DOHH2 (cell line): ENCODE measurements around the gene FOLR3.
"Not testable (repeated sequence)": the region's sequence is repeated elsewhere in the genome, so short reads cannot be mapped to it uniquely, and the experiment has no call there.

ENCODE experiments used
- H3F3A ChIP-seq: fragments of 200-600 bp; sonication (generic), shearing (Covaris generic); 2 replicates; pipeline ENCODE4 v1.6.0; 2016; ENCODE audit warnings: antibody characterized with exemption, mild to moderate bottlenecking; ENCODE audit not compliant: control insufficient read depth, insufficient read depth
- H3K27ac ChIP-seq: fragments of 200-600 bp; sonication (generic); 2 replicates; pipeline ENCODE4 v1.5.1; 2014; ENCODE audit warnings: low read depth, mild to moderate bottlenecking, low read length, moderate library complexity
- H3K27me3 ChIP-seq: fragments of 200-600 bp; sonication (generic); 2 replicates; pipeline ENCODE4 v1.6.1; 2014; ENCODE audit warnings: mild to moderate bottlenecking, low read length, mixed read lengths; ENCODE audit not compliant: control insufficient read depth
- H3K36me3 ChIP-seq: fragments of 200-600 bp; sonication (generic); 2 replicates; pipeline ENCODE4 v1.6.1; 2014; ENCODE audit warnings: mild to moderate bottlenecking, low read length, moderate library complexity, mixed read lengths; ENCODE audit not compliant: control insufficient read depth
- H3K4me1 ChIP-seq: fragments of 200-600 bp; sonication (generic); 2 replicates; pipeline ENCODE4 v1.6.1; 2014; ENCODE audit warnings: mild to moderate bottlenecking, low read length, mixed read lengths; ENCODE audit not compliant: control insufficient read depth
- H3K4me2 ChIP-seq: fragments of 200-600 bp; sonication (generic); 2 replicates; pipeline ENCODE4 v1.6.0; 2014; ENCODE audit warnings: mild to moderate bottlenecking, low read length, moderate library complexity
- H3K4me3 ChIP-seq: fragments of 200-600 bp; sonication (generic); 2 replicates; pipeline ENCODE4 v1.5.1; 2014; ENCODE audit warnings: mild to moderate bottlenecking, low read length, mixed read lengths
- H3K79me2 ChIP-seq: fragments of 200-600 bp; sonication (generic); 2 replicates; pipeline ENCODE4 v1.6.1; 2014; ENCODE audit warnings: mild to moderate bottlenecking, low read length, mixed read lengths; ENCODE audit not compliant: control insufficient read depth
- H3K9me2 ChIP-seq: fragments of 200-600 bp; sonication (generic); replicated peaks from 2 replicates; pipeline ENCODE4 v1.6.1; 2014; ENCODE audit warnings: mild to moderate bottlenecking, low read length, mixed read lengths; ENCODE audit not compliant: control insufficient read depth
- H3K9me3 ChIP-seq: fragments of 200-600 bp; sonication (generic); 2 replicates; pipeline ENCODE4 v1.6.1; 2014; ENCODE audit warnings: antibody characterized with exemption, low read length, mixed read lengths; ENCODE audit not compliant: control insufficient read depth, insufficient read depth
- H4K20me1 ChIP-seq: fragments of 200-600 bp; sonication (generic); 2 replicates; pipeline ENCODE4 v1.6.0; 2014; ENCODE audit warnings: low read depth, mild to moderate bottlenecking, antibody characterized with exemption, low read length, moderate library complexity; ENCODE audit not compliant: control insufficient read depth, insufficient read depth
- EZH2phosphoT487 ChIP-seq: fragments of 200-600 bp; sonication (generic); IDR thresholded peaks from 2 replicates; pipeline ENCODE4 v1.6.1; 2017; ENCODE audit warnings: borderline replicate concordance, mild to moderate bottlenecking, antibody characterized with exemption, low read length, moderate library complexity, mixed read lengths
- TF ChIP-seq, protein P1 (sequence below): fragments of 200-600 bp; sonication (generic); IDR thresholded peaks from one replicate; pipeline ENCODE4 v1.5.1; 2014; ENCODE audit warnings: antibody characterized with exemption, mild to moderate bottlenecking, low read depth, low read length; ENCODE audit not compliant: poor library complexity, severe bottlenecking

FOLR3 gene

DNA sequence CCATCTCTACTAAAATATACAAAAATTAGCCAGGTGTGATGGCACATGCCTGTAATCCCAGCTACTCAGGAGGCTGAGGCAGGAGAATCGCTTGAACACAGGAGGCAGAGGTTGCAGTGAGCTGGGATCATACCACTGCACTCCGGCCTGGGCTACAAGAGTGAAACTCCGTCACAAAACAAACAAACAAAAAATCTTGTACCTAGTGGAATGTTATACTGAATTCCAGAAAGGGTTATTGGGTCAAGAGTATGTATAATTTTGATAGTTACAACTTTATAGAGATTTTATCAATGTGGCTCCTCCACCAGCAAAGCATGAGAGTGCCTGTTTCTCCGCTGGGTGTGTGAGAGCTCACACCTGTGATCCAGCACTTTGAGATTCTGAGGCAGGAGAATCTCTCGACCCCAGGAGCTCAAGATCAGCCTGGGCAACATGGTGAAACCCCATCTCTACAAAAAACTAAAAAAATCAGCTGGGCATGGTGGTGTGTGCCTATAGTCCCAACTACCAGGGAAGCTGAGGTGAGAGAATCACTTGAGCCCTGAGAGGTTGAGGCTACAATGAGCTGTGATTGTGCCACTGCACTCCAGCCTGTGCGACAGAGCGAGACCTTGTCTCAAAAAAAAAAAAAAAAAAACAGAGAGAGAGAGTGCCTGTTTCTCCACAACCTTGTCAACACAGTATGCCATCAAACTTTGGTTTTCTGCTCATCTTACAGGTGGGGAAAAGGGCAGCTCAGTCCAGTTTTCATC lies 43.7 kb downstream of the FOLR3 start:
- peaks cover 20% of the 10 kb centered on the region for H3K27me3 ChIP-seq
- H3K27ac ChIP-seq: no peak overlapping the region
- H3K4me2 ChIP-seq: no peak overlapping the region
- no peaks in the 10 kb centered on the region for H3K9me3 ChIP-seq
- no peaks in the 10 kb centered on the region for H3K36me3 ChIP-seq
- no peak for TF ChIP-seq EZH2phosphoT487
- TF ChIP-seq, protein P1, sequence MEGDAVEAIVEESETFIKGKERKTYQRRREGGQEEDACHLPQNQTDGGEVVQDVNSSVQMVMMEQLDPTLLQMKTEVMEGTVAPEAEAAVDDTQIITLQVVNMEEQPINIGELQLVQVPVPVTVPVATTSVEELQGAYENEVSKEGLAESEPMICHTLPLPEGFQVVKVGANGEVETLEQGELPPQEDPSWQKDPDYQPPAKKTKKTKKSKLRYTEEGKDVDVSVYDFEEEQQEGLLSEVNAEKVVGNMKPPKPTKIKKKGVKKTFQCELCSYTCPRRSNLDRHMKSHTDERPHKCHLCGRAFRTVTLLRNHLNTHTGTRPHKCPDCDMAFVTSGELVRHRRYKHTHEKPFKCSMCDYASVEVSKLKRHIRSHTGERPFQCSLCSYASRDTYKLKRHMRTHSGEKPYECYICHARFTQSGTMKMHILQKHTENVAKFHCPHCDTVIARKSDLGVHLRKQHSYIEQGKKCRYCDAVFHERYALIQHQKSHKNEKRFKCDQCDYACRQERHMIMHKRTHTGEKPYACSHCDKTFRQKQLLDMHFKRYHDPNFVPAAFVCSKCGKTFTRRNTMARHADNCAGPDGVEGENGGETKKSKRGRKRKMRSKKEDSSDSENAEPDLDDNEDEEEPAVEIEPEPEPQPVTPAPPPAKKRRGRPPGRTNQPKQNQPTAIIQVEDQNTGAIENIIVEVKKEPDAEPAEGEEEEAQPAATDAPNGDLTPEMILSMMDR: no peak
- no peaks in the 10 kb centered on the region for H3K9me2 ChIP-seq
- H4K20me1 ChIP-seq: no peaks in the 10 kb centered on the region
- H3K4me3 ChIP-seq: no peak overlapping the region
- H3F3A ChIP-seq: no peaks in the 10 kb centered on the region
- no peaks in the 10 kb centered on the region for H3K4me1 ChIP-seq
- no peaks in the 10 kb centered on the region for H3K79me2 ChIP-seq

DNA sequence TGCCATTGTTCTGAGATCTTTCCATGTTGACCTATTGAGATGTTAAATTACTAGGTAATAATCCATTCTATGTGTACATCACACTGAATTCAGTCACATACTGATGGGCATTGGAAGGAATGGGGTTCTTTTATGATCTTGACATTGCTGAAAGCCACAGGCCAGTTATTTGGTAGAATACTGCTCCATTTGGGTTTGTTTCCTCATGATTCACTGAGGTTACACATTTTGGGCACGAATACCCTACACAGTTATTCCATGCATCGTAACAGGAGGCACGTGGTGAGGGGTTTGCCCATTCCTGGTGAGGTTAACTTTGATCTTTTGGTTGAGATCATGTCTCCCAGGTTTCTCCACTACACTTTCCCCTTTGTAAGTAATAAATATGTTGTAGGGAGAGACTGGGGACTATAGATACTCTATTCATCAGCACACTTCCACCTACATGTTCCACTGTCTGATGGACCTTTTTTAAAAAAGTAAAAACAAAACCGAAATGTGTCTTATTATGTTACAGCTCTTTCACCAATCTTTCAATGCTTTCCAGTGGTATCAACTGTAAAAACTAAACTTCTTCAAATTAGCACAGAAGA lies 44.4 kb downstream of the FOLR3 start:
- Histone ChIP-seq H3K79me2 (no peaks in the 10 kb centered on the region), H4K20me1 (no peaks in the 10 kb centered on the region), H3K9me2 (no peaks in the 10 kb centered on the region), H3F3A (no peaks in the 10 kb centered on the region), H3K4me3 (no peak overlapping the region), H3K27ac (no peak overlapping the region), H3K4me2 (no peak overlapping the region), H3K9me3 (no peaks in the 10 kb centered on the region), H3K27me3 (peaks cover 23% of the 10 kb centered on the region), H3K36me3 (no peaks in the 10 kb centered on the region), H3K4me1 (no peaks in the 10 kb centered on the region)
- TF ChIP-seq, protein P1: no peak
- no peak for TF ChIP-seq EZH2phosphoT487

DNA sequence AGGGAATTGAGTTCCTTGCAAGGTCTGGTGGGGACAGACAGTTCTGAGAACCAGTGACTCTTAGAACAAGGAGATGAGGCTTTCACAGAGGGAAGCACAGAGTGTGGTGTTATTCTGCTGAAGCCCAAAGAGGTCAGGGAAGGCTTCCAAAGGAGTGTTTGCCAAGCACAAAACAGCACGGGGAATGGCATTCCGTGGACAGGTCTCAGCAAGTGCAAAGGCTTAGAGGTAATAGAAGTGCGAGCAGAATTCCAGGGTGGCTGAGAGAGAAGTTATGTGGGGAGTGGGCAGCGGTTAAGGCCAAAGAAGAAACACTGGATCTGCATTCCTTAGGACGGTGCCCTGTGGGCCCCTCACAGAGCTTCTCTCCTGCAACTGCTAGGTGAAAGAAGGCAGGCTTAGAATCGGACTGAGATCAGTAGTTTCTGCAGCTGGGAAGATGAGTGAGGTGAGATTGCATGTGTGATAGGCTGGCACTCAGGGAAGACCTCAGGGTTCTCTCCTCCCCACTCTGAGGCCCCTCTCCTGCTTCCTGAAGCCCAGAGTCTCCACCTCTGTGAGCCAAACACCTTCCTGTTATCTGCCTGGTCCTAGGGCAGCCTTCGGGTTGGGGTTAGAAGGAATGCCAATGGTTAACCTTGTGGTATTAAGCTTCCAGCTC lies 45.5 kb downstream of the FOLR3 start:
- H3K79me2 ChIP-seq, H3K9me2 ChIP-seq, H3K9me3 ChIP-seq, H3K36me3 ChIP-seq, H3K27ac ChIP-seq, H3K4me1 ChIP-seq, H3F3A ChIP-seq, H3K4me2 ChIP-seq, H4K20me1 ChIP-seq, H3K4me3 ChIP-seq: not testable (repeated sequence)
- H3K27me3 ChIP-seq: peaks cover 23% of the 10 kb centered on the region

DNA sequence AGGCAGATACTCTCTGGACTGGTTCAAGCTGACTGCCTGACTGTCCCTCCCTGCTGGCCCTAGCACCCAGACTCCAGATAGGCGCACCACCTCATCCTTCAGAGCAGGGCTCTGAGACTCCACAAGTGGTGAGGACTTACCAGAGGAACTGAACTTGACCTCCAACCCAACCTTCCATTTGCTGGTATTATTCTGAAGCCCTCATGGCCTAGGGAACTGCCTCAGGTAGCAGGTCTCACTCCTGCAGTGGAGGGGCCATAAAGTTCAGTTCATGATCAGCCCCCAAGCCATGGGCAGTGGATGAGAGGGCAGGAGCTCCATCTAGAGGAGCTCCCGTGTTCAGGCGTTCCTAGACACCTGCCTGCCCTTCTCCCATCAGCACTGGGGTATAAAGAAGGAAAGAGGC lies 46.0 kb downstream of the FOLR3 start:
- not testable (repeated sequence) for H3F3A ChIP-seq, H4K20me1 ChIP-seq, H3K9me3 ChIP-seq, H3K9me2 ChIP-seq, H3K4me1 ChIP-seq, H3K27ac ChIP-seq, H3K4me3 ChIP-seq, H3K36me3 ChIP-seq, H3K4me2 ChIP-seq, H3K79me2 ChIP-seq
- peaks cover 23% of the 10 kb centered on the region for H3K27me3 ChIP-seq
